Endothelial cell of umbilical vein (primary cell): ENCODE results near the gene NDUFA1. TPM values are rescaled to one million over a fixed set of nuclear protein-coding genes. Genes with fewer than 3 reads are reported as not detected.
"Not testable (repeated sequence)": the region's sequence is repeated elsewhere in the genome, so short reads cannot be mapped to it uniquely, and the experiment has no call there.

Source experiments
- BruUV-seq: library from RNA; stranded (reverse); fragments of 400-500 nt; replicated peaks from 2 replicates; lab custom pipeline; 2021; lab: Mats Ljungman, UMichigan
- CTCF ChIA-PET: fragments of 300-600, 350-600 bp; sonication (Branson Sonifier 250); formaldehyde crosslinking; loops from one replicate; lab custom pipeline; 2021; ENCODE audit warnings: antibody characterized with exemption, inconsistent platforms; lab: Charles Lee
- POLR2A ChIA-PET: fragments of 300-600, 350-600 bp; sonication (Branson Sonifier 250); formaldehyde crosslinking; loops from one replicate; lab custom pipeline; 2021; ENCODE audit warnings: antibody characterized with exemption, inconsistent platforms; lab: Charles Lee
- DNase-seq: peaks from one replicate; pipeline ENCODE4 v3.0.0-alpha.2; 2011; ENCODE audit warnings: low read depth, low spot score
- FAIRE-seq: peaks from 2 replicates; lab custom pipeline; 2011; peaks lifted over from hg19 to GRCh38; lab: Jason Lieb, UNC
- H2AFZ ChIP-seq: 2 replicates; pipeline ENCODE4 v1.6.0; 2012; ENCODE audit warnings: low read depth, low read length, control low read depth, inconsistent platforms
- H3K27ac ChIP-seq: 2 replicates; pipeline ENCODE4 v1.5.1; 2011; ENCODE audit warnings: low read depth, mild to moderate bottlenecking, control low read depth, low read length, moderate library complexity; ENCODE audit not compliant: insufficient read depth
- H3K27me3 ChIP-seq, 2 experiments: 2 replicates each; pipeline versions ENCODE4 v1.6.0 to v1.6.1; 2011; ENCODE audit warnings: low read length in 2 of 2, mixed read lengths in 1 of 2; ENCODE audit not compliant: control insufficient read depth in 2 of 2, insufficient read depth in 2 of 2
- H3K36me3 ChIP-seq, 2 experiments: 2 replicates in 1 of 2; 3 replicates in 1 of 2; pipeline ENCODE4 v1.5.1; 2011; ENCODE audit warnings: low read length in 2 of 2, mild to moderate bottlenecking in 1 of 2, moderate library complexity in 1 of 2; ENCODE audit not compliant: control insufficient read depth in 2 of 2, insufficient read depth in 2 of 2; ENCODE audit errors: extremely low read depth in 1 of 2
- H3K4me1 ChIP-seq: 3 replicates; pipeline ENCODE4 v1.5.1; 2011; ENCODE audit warnings: mild to moderate bottlenecking, low read length; ENCODE audit not compliant: control insufficient read depth, insufficient read depth; ENCODE audit errors: extremely low read depth
- H3K4me2 ChIP-seq: 2 replicates; pipeline ENCODE4 v1.6.1; 2011; ENCODE audit warnings: low read length, control low read depth, mixed read lengths; ENCODE audit not compliant: insufficient read depth
- H3K4me3 ChIP-seq, 3 experiments: fragments of 200-600 bp in 1 of 3; sonication (generic), shearing (Covaris generic) in 1 of 3; replicated peaks in 1 of 3; 2 replicates each; pipeline ENCODE4 v1.5.1; 2011 to 2016; ENCODE audit warnings: control low read depth in 3 of 3, low read length in 3 of 3, mild to moderate bottlenecking in 2 of 3, inconsistent platforms in 1 of 3, low read depth in 1 of 3, moderate library complexity in 1 of 3; ENCODE audit not compliant: insufficient read depth in 1 of 3
- H3K79me2 ChIP-seq: 2 replicates; pipeline ENCODE4 v1.6.0; 2012; ENCODE audit warnings: low read length, inconsistent platforms; ENCODE audit not compliant: control insufficient read depth, insufficient read depth
- H3K9ac ChIP-seq: replicated peaks from 2 replicates; pipeline ENCODE3; 2011; ENCODE audit warnings: low read length, control low read depth; ENCODE audit not compliant: insufficient read depth; ENCODE audit errors: extremely low read depth
- H3K9me1 ChIP-seq: replicated peaks from 3 replicates; pipeline ENCODE4 v1.6.0; 2011; ENCODE audit warnings: mild to moderate bottlenecking, low read length; ENCODE audit not compliant: control insufficient read depth, insufficient read depth; ENCODE audit errors: extremely low read depth
- H3K9me3 ChIP-seq: replicated peaks from 2 replicates; pipeline ENCODE4 v1.5.1; 2012; ENCODE audit warnings: low read length, inconsistent platforms; ENCODE audit not compliant: control insufficient read depth, insufficient read depth
- H4K20me1 ChIP-seq: replicated peaks from 2 replicates; pipeline ENCODE3; 2011; ENCODE audit warnings: mild to moderate bottlenecking, low read length; ENCODE audit not compliant: control insufficient read depth, insufficient read depth; ENCODE audit errors: extremely low read depth
- FOS ChIP-seq: IDR thresholded peaks from 2 replicates; pipeline ENCODE4 v1.6.1; 2011; ENCODE audit warnings: mild to moderate bottlenecking, low read length, moderate library complexity, borderline replicate concordance; ENCODE audit not compliant: insufficient read depth
- GATA2 ChIP-seq: IDR thresholded peaks from 2 replicates; pipeline ENCODE4 v1.7.0; 2011; ENCODE audit warnings: low read depth, mild to moderate bottlenecking, moderate library complexity, mixed read lengths, low read length; ENCODE audit not compliant: insufficient read length, insufficient read depth
- JUN ChIP-seq: IDR thresholded peaks from 2 replicates; pipeline ENCODE4 v1.6.1; 2011; ENCODE audit warnings: borderline replicate concordance, low read depth; ENCODE audit not compliant: insufficient read length, insufficient read depth
- MYC ChIP-seq: IDR thresholded peaks from one replicate; pipeline ENCODE4 v1.6.1; 2011; ENCODE audit warnings: mild to moderate bottlenecking, low read depth, low read length
- dilution Hi-C: fragments of 300-500 bp; cut with MboI; formaldehyde crosslinking; loops from one replicate; pipeline ENCODE4 v1.15.0; 2019; ENCODE audit warnings: low sequenced_read_pairs; ENCODE audit not compliant: extremely low pct_ligation_motif_present
- intact Hi-C: fragments of 100-400 bp; cut with micrococcal nuclease; formaldehyde crosslinking; loops from one replicate; pipeline ENCODE4 v1.10.0; 2022
- polyA plus RNA-seq, 4 experiments: library from polyadenylated mRNA; depleted of rRNA in 3 of 4; stranded (reverse) in 3 of 4; unstranded in 1 of 4; fragments of >200 nt; gene quantifications; 2 replicates each; pipeline versions ENCODE4 v1.2.1 to v1.2.3, GENCODE V29; 2011 to 2012; ENCODE audit warnings: missing spikeins in 1 of 4
- total RNA-seq: library from RNA; stranded (reverse); gene quantifications from 2 replicates; pipeline ENCODE4 v1.2.3, GENCODE V29; 2021
- TF ChIP-seq, protein P1 (sequence below): IDR thresholded peaks from 2 replicates; pipeline ENCODE4 v1.6.1; 2011; ENCODE audit not compliant: insufficient read depth, insufficient read length

Gene NDUFA1
- total and polyA plus RNA-seq, 2 donors (not counting 3 experiments of a cell fraction or from before 2014, with no cell fraction given) = 89.9 to 93.4 TPM

DNA sequence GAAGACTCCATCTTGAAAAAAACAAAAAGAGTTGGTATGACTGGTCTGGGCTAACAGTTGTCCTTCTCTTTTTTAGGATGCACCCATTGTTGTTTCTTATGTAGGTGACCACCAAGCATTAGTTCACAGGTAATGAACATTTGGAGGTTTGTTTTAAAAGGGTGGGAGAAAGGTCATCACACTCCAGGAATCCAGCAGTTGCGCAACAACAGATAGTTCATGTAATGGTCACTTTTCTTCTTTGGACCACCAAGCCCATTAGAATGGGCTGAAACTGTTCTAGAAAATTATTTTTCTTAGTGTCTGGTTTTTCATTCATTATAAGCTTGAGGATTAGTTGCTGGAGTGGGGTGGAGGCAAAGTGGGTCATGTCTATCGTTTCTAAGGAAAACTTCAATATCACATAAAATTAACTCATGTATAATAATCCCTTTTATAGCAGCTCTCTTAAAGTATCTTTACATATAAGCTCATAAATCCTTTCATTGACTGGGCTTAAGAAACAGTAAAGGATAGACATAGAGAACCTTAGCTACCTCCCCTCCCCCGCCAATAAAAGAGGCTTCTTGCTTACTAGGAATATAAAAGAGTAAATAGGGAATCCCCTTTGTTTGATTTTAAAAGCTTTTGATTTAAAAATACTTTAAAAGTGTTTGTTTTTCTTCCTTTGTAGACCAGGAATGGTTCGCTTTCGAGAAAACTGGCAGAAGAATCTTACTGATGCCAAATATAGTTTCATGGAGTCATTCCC is 48.4 kb downstream of the NDUFA1 start:
- H3K36me3 ChIP-seq = no peaks in the 10 kb centered on the region
- dilution Hi-C loops (no loop called here), intact Hi-C loops (no loop called here)
- TF ChIP-seq MYC (no peak), GATA2 (no peak), JUN (no peak), FOS (no peak)
- TF ChIP-seq, protein P1, sequence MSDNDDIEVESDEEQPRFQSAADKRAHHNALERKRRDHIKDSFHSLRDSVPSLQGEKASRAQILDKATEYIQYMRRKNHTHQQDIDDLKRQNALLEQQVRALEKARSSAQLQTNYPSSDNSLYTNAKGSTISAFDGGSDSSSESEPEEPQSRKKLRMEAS = no peak
- ChIA-PET POLR2A (no interaction called here), CTCF (no interaction called here)
- H2AFZ ChIP-seq = no peak overlapping the region
- no peak overlapping the region for H3K27ac ChIP-seq
- no peaks in the 10 kb centered on the region for H3K79me2 ChIP-seq
- no peaks in the 10 kb centered on the region for H3K9me1 ChIP-seq
- H3K9ac ChIP-seq = no peak overlapping the region
- no peak overlapping the region for H3K4me2 ChIP-seq
- no peak for DNase-seq
- H3K4me3 ChIP-seq = no peak overlapping the region
- H3K4me1 ChIP-seq = no peaks in the 10 kb centered on the region
- H4K20me1 ChIP-seq = no peaks in the 10 kb centered on the region
- H3K27me3 ChIP-seq = no peaks in the 10 kb centered on the region
- no peaks in the 10 kb centered on the region for H3K9me3 ChIP-seq
- no TSS peak for BruUV-seq
- no peak for FAIRE-seq

DNA sequence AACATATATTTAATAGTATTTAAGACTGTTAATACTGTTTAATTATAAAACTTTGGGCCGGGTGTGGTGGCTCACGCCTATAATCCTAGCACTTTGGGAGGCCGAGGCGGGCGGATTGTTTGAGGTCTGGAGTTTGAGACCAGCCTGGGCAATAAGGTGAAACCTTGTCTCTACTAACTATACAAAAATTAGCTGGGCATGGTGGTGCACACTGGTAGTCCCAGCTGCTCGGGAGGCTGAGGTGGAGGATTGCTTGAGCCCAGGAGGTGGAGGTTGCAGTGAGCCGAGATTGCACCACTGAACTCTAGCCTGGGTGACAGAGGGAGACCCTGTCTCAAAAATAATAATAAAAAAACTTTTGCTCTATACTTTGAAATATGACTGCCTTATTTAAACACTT is 50.8 kb downstream of the NDUFA1 start:
- H3K79me2 ChIP-seq, H3K4me3 ChIP-seq, DNase-seq, H2AFZ ChIP-seq, CTCF ChIA-PET, H4K20me1 ChIP-seq, H3K9ac ChIP-seq, H3K9me3 ChIP-seq, POLR2A ChIA-PET, H3K4me1 ChIP-seq, FAIRE-seq, H3K36me3 ChIP-seq, H3K27me3 ChIP-seq, H3K27ac ChIP-seq, BruUV-seq, H3K4me2 ChIP-seq, H3K9me1 ChIP-seq, intact Hi-C loops, dilution Hi-C loops: not testable (repeated sequence)

Other genes with a start within 250 kb of the NDUFA1 start
- 22.2 and 31.8 TPM in 2 replicates for gene SEPTIN6, start 178.7 kb upstream of the NDUFA1 start, total RNA-seq
- 15.8 and 23.1 TPM in 2 replicates for gene SEPTIN6, start 178.7 kb upstream of the NDUFA1 start, polyA plus RNA-seq
- not detected in 2 replicates for gene SOWAHD, start 113.2 kb upstream of the NDUFA1 start, total RNA-seq
- gene SOWAHD, start 113.2 kb upstream of the NDUFA1 start, polyA plus RNA-seq = not detected in 2 replicates
- gene RPL39, start 80.2 kb upstream of the NDUFA1 start, total RNA-seq = 1,516 and 1,582 TPM in 2 replicates
- gene RPL39, start 80.2 kb upstream of the NDUFA1 start, polyA plus RNA-seq = 1,285 and 1,305 TPM in 2 replicates
- 10.2 and 11.9 TPM in 2 replicates for gene UPF3B, start 18.9 kb upstream of the NDUFA1 start, total RNA-seq
- gene UPF3B, start 18.9 kb upstream of the NDUFA1 start, polyA plus RNA-seq = 2.2 and 3.7 TPM in 2 replicates
- gene RNF113A, start 99 bp upstream of the NDUFA1 start, total RNA-seq = 10.2 and 11.7 TPM in 2 replicates
- 8.7 and 9.4 TPM in 2 replicates for gene RNF113A, start 99 bp upstream of the NDUFA1 start, polyA plus RNA-seq
- gene AKAP14, start 24.1 kb downstream of the NDUFA1 start, total RNA-seq = not detected in 2 replicates
- not detected in 2 replicates for gene AKAP14, start 24.1 kb downstream of the NDUFA1 start, polyA plus RNA-seq
- 7.8 and 8.0 TPM in 2 replicates for gene NKAP, start 71.9 kb downstream of the NDUFA1 start, total RNA-seq
- gene NKAP, start 71.9 kb downstream of the NDUFA1 start, polyA plus RNA-seq = 2.2 and 2.5 TPM in 2 replicates
- gene RHOXF2B, start 205.9 kb downstream of the NDUFA1 start, total RNA-seq = not detected in 2 replicates
- gene RHOXF2B, start 205.9 kb downstream of the NDUFA1 start, polyA plus RNA-seq = not detected in 2 replicates
- gene RHOXF1, start 244.1 kb downstream of the NDUFA1 start, total RNA-seq = not detected in 2 replicates
- not detected in 2 replicates for gene RHOXF1, start 244.1 kb downstream of the NDUFA1 start, polyA plus RNA-seq